HG03095 (cell line): ENCODE measurements around the gene SPANXN4.

Experiments used
- ATAC-seq: cut with Tn5 transposase; IDR thresholded peaks from one replicate; pipeline ENCODE4 v1.9.1; 2021; ENCODE audit warnings: moderate library complexity; ENCODE audit not compliant: unreplicated experiment

Gene SPANXN4, protein sequence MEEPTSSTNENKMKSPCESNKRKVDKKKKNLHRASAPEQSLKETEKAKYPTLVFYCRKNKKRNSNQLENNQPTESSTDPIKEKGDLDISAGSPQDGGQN

DNA sequence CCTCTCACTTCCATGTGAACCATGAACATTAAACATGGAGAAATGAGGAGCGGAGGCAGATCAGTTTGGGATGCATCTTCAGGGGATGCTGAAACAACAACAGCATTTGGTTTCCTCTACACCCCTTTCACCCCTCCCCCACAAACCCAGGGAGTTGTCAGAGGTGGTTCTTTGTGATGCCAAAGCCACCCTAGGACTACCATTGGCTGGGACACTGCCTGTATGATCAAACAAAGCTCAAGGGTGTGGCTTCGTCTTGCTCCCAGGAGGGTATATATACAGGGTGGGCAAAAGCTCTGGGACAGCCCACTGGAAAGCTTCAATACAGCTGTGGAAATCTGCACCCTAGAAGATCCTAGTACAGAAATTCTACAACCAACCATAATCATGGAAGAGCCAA lies at the start of gene SPANXN4:
Gene SPANXN4 (plus strand): TSS at position 301 of the 400 bp plus-strand sequence. CDS start 87 bp downstream, at position 388.
- ATAC-seq: no peak

DNA sequence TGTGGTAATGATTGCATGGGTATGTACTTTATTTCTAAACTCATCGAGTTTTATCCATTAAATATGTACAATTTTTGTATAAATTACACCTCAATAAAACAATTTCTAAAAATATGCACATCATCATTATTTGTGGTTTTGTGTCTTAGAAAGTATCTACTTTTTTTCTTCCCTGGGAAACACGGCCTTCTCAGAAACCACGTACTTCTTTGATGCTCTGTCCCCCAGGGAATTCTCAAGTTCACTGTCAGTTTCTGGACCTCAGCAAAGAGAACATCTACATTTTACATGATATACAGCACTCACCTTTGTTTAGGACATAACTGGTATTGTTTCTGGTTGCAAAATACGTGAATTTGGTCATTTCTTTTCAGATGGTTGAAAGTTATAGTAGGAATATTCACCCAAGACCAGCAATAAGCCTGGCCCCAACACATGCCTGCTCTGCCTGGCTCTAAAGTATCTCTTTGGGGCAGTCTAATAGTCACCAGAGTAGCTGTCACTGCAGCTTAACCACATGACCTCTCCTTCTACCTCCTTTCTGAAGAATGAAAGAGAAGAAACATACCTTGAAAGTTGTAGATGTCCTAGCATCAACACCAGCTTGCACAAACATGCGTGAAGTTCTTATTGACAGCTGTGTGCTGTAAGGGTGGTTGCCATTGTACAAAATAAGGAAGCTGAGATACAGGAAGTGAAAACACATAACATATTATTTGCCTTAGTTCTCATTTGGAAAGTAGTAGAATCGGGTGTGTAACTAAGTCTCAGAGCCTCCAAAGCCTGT lies 48.4 kb upstream of the SPANXN4 start:
- peak; percentile 79 for ATAC-seq

DNA sequence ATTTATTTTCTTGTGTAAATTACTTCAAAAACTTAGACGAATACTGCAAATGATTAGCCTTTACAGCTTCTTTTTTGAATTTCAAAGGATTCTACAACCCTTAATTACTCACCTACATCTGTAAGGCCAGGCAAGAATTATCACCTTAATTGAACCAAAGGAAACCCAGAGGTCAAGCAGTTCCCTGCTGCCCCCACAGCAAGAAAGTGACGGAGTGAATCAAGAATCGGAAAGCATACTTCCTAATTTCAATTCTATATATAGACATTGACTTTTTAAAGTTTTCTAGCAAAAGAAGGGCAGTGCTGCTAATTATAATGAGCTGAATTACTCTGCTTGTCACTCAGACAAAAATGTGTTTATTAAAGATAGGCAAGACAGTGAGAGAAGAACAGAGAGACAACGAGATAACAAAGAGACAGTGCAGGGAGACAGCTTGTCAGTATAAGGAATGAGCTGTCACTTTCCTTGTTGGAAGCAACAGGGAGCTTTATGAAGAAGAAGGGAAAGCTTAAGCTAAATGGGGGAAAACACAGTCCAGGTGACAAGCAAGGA lies 47.5 kb upstream of the SPANXN4 start:
- ATAC-seq: peak; percentile 41

DNA sequence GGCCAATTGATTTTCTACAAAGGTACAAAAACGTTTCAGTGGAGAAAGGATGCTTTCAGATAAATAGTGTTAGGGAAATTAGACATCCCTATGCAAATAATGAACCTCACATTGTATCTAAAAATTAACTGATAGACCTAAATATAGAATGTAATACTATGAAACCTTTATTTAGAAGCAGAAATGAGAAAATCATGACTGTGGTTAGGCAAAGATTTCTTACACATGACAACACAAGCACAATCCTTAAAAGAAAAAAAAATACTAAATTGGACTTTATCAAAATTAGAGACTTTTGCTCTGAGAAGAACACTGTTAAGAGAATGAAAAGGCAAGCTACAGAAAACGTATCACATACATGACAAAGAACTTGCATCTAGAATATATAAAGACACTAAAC lies 43.0 kb upstream of the SPANXN4 start:
- no peak for ATAC-seq

DNA sequence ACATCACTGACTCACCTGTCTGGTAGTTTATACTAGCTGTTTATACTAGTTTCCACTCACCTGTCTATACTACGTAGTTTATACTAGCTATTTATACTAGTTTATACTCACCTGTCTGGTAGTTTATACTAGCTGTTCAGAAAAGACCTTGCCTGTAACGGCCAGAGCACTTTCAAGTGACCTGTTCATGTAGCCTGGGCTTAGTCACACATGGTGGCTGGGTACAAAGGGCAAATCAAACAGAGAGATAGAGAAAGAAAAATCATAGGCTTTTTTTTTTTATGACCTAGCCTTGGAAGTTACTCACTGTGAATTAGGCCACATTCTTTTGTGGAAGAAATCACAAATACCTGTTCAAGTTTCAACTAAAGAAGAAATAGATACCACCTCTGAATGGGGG lies 30.7 kb upstream of the SPANXN4 start:
- ATAC-seq: no peak

DNA sequence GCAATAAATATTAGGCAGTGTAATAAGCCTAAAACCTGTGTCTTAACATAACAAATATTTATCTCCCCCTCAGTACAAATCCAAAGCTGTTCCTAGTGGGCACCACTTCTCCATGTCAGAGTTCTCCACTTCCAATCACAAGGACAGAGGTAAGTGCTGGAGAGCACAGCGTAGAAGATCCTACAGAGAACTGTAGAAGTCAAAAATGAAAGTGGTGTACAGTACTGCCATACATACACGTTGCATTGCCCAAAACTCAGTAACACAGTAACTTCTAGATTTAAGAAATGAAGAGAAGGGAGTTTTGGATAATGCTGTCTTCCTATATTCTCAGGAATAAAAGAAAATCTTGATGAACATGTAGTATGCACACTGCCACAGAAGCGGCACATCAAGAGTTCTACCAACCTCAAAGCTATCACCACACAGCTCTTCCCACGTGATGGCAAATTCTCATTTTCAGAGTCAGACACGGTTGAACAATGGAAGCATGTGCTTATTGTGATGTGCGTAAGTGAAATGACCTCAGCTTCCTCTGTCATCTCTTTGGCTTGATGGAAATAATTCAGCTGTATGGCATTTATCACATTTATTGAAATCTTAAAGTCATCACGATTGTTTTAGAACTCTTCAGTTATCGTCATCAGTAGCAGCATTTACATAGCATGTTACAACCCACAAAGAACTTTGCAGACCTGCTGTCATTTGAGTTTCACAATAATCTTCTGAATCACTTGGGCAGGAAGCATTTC lies 27.1 kb upstream of the SPANXN4 start:
- ATAC-seq: no peak

GRCh38 chrX:142999199-142999701 lies 26.5 kb upstream of the SPANXN4 start:
- no peak for ATAC-seq

- ATAC-seq: no peak
These were observed 23.5 kb upstream of the SPANXN4 start for GRCh38 chrX:143002206-143002605.

- ATAC-seq: no peak
These were observed 8.5 kb upstream of the SPANXN4 start for GRCh38 chrX:143017272-143017671.

DNA sequence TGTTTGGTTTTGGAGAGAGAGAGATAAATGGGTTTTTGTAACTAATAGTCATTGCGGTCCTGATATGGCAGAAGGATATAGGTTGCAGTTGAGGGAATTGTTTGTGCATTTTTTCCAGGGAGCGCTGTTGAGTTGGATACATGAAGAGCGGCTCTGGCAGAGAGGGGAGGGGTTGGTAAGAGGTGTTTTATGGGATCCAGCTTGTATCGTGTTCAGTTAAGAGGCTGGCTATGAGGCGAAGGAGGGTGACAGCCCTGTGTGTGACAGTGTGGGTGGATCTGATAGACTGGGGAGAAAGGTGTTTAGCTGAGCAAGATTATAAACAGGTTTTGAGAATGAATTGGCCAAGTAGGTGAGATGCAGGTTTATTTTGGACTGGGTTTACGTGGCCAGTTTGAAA lies 1.5 kb downstream of the SPANXN4 start:
- no peak for ATAC-seq

DNA sequence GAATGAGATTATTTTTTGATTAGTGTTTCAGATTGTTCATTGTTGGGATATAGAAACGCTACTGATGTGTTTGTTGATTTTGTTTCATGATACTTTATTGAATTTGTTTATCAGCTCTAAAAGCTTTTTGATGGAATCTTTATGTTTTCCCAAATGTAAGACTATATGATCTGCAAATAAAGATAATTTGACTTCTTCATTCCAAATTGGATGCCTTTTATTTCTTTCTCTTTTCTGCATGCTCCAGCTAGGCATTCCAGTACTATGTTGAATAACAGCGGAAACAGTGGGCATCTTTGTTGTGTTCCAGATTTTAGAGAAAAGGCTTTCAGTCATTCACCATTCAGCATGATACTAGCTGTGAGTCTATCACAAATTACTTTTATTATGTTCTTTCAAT lies 21.8 kb downstream of the SPANXN4 start:
- no peak for ATAC-seq

GRCh38 chrX:143058120-143058519 lies 32.4 kb downstream of the SPANXN4 start:
- no peak for ATAC-seq

- no peak for ATAC-seq
These were observed 55.5 kb downstream of the SPANXN4 start for GRCh38 chrX:143081231-143081630.

GRCh38 chrX:143082537-143082936 lies 56.8 kb downstream of the SPANXN4 start:
- ATAC-seq: no peak
